ENCODE data around the gene PGS1. TPM values are rescaled to one million over a fixed set of nuclear protein-coding genes. Genes with fewer than 3 reads are reported as not detected.

PGS1 gene
- total RNA-seq, 4 donors from 2014 or later: 41.9 to 105 (median 53.2) TPM

DNA sequence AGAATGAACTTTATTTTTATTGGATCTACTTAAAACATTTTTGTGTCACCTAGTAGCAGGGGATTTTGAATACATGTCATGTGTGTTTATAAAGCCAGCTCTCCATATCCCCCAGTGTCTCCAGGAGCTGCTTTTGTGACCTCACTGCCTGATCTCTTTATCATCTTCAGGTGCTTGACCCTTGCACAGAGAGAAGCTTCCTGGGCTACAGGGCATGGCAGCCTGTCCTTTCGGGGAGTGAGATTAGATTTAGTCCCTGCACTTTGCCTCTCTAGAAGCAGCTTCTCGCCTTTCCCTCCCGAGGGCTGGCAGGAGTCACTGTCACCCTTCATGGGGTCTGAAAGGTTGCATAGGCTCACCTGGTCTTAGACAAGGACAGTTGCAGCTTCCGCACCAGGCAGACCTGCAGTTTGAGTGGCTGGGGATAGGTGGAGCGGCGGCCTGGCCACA is 42.7 kb downstream of the PGS1 start:
- Histone ChIP-seq H3K9me3 (no peaks in the 10 kb centered on the region), H3K27me3 (no peaks in the 10 kb centered on the region), H3K4me3 (no peak overlapping the region), H3K4me1 (peaks cover 0 to 48% (median 26%) of the 10 kb centered on the region in 4 donors), H3K36me3 (peaks cover 0 to 63% (median 11%) of the 10 kb centered on the region in 3 donors), H3K27ac (peak overlapping the region in 1 of 4 donors; percentile 9)
- DNase-seq (ENCODE audit: low spot score in 2 of 2): no peak
- TF ChIP-seq, protein P1, sequence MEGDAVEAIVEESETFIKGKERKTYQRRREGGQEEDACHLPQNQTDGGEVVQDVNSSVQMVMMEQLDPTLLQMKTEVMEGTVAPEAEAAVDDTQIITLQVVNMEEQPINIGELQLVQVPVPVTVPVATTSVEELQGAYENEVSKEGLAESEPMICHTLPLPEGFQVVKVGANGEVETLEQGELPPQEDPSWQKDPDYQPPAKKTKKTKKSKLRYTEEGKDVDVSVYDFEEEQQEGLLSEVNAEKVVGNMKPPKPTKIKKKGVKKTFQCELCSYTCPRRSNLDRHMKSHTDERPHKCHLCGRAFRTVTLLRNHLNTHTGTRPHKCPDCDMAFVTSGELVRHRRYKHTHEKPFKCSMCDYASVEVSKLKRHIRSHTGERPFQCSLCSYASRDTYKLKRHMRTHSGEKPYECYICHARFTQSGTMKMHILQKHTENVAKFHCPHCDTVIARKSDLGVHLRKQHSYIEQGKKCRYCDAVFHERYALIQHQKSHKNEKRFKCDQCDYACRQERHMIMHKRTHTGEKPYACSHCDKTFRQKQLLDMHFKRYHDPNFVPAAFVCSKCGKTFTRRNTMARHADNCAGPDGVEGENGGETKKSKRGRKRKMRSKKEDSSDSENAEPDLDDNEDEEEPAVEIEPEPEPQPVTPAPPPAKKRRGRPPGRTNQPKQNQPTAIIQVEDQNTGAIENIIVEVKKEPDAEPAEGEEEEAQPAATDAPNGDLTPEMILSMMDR (IDR thresholded peaks at IDR 0.05): no peak
- TF ChIP-seq EP300 (IDR thresholded peaks at IDR 0.05): no peak
- no peak for TF ChIP-seq POLR2A (IDR thresholded peaks at IDR 0.05)
- 80 to 91% methylated on average over 5 to 6 of the region's 6 CpGs for WGBS, 2 donors

DNA sequence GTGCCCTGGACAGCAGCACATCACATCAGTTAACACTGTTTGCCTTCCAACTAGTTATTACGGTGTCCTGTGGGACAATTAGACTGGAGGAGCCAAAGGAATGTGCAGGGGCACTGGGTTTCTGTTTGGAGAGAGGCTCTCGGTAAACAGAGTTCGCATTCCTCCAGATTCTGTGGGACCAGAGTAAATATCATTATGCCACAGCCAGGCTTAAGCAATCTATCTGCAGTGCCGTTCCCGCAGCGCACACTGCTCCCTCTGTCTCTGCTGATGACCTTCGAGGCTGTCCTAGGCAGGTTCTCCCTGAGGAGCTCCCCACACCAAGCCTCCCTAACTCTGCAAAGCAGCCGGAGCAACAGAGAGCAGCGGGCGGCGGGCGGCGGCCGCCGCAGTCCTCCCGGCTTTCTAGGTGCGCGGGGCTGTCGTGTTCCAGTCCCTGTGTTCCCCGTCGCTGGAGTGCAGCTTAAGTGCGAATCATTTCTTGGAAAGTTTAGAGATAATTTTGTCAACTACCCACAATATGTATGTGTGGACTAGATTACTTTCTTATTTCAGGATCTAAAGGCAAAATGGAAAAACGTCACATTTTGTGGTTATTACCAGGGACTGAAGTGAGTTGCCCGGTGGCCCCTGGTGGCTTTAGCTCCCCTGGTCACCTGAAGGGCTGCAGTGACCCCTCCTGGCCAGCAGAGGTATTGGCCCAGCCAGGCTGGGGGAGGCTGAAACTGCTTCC is 43.3 kb downstream of the PGS1 start:
- no peaks in the 10 kb centered on the region for H3K27me3 ChIP-seq
- 60 to 64% methylated on average over 24 of the region's 24 CpGs for WGBS, 2 donors
- no peak overlapping the region for H3K4me3 ChIP-seq
- H3K9me3 ChIP-seq: no peaks in the 10 kb centered on the region
- DNase-seq (ENCODE audit: low spot score in 2 of 2): peak; percentile 50 to 80
- H3K36me3 ChIP-seq: peaks cover 0 to 69% (median 11%) of the 10 kb centered on the region in 3 donors
- TF ChIP-seq, protein P1 (IDR thresholded peaks at IDR 0.05): peak; percentile 95 to 98 (median 96)
- TF ChIP-seq POLR2A (IDR thresholded peaks at IDR 0.05) (no peak), EP300 (IDR thresholded peaks at IDR 0.05) (no peak)
- H3K27ac ChIP-seq: peak overlapping the region in 1 of 4 donors; percentile 9
- H3K4me1 ChIP-seq: peaks cover 0 to 42% (median 20%) of the 10 kb centered on the region in 4 donors

DNA sequence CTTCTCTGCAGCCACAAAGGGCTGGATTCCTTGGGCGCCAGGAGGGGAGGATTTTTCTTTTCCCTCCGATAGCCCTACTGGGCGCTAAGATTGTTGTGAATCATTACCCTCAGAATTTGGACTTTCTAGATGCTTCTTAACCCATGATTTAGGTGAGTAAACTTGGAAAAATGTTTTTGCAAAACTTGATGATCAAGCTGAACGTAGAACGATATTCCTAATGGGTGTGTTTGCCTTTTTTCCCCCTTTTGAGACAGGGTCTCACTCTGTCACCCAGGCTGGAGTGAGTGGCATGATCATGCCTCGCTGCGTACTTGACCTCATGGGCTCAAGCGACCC is 43.8 kb downstream of the PGS1 start:
- WGBS, 2 donors: 67 to 68% methylated on average over 8 of the region's 8 CpGs
- H3K36me3 ChIP-seq: peaks cover 0 to 74% (median 11%) of the 10 kb centered on the region in 3 donors
- no peak for DNase-seq (ENCODE audit: low spot score in 2 of 2)

DNA sequence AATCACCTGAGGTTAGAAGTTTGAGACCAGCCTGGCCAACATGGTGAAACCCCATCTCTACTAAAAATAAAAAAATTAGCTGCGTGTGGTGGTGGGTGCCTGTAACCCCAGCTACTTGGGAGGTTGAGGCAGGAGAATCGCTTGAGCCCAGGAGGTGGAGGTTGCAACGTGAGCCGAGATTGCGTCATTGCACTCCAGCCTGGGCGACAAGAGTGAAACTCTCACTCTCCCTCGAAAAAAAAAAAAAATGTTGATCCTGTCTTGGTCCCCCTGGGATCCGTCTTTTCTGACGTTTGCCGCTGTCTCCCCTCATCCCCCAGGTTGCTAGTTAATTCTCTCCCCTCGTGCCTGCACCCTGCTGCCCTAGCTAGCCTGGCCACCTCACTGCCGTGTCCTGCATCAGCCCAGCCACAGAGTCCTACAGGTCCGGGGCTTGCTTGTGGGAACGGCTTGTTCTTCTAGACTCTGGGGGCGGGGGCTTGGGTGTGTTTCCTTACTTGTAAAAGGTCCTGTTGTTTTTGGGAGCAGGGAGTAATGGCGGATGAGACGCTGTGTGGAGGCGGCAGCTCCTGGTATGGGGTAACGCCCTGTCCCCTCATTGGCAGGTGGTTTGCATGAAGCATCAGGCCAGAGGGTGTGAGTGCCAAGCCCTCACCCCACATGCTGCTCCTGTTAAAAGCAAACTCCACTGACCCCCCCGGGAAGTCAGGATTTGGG is 44.6 kb downstream of the PGS1 start:
- Histone ChIP-seq H3K4me1 (peaks cover 0 to 31% (median 14%) of the 10 kb centered on the region in 4 donors), H3K27ac (no peak overlapping the region), H3K4me3 (no peak overlapping the region), H3K9me3 (no peaks in the 10 kb centered on the region), H3K36me3 (peaks cover 0 to 81% (median 11%) of the 10 kb centered on the region in 3 donors), H3K27me3 (no peaks in the 10 kb centered on the region)
- WGBS, 2 donors: 79 to 82% methylated on average over 20 of the region's 20 CpGs
- TF ChIP-seq, protein P1 (IDR thresholded peaks at IDR 0.05): no peak
- TF ChIP-seq EP300 (IDR thresholded peaks at IDR 0.05): no peak
- no peak for TF ChIP-seq POLR2A (IDR thresholded peaks at IDR 0.05)
- no peak for DNase-seq (ENCODE audit: low spot score in 2 of 2)

More for the DNA sequence above, 43.8 kb downstream of the PGS1 start:
- Histone ChIP-seq H3K9me3 (no peaks in the 10 kb centered on the region), H3K4me3 (no peak overlapping the region), H3K27me3 (no peaks in the 10 kb centered on the region), H3K4me1 (peaks cover 0 to 37% (median 17%) of the 10 kb centered on the region in 4 donors), H3K27ac (no peak overlapping the region)
- TF ChIP-seq, protein P1 (IDR thresholded peaks at IDR 0.05): no peak

All from tibial nerve (tissue), 4 donors.